HUES6 (cell line): Measurements from ENCODE around the gene RHOF.

Experiments
- H3K27ac ChIP-seq: 2 replicates; pipeline ENCODE4 v1.7.0; 2013; ENCODE audit warnings: low read depth, mild to moderate bottlenecking, low read length, inconsistent platforms
- H3K27me3 ChIP-seq: 2 replicates; pipeline ENCODE4 v1.6.1; 2013; ENCODE audit warnings: low read length; ENCODE audit not compliant: control insufficient read depth, insufficient read depth
- H3K36me3 ChIP-seq: 2 replicates; pipeline ENCODE4 v1.6.1; 2013; ENCODE audit warnings: low read length; ENCODE audit not compliant: control insufficient read depth, insufficient read depth
- H3K4me1 ChIP-seq: 2 replicates; pipeline ENCODE4 v1.6.1; 2013; ENCODE audit warnings: low read length; ENCODE audit not compliant: control insufficient read depth, insufficient read depth
- H3K4me3 ChIP-seq: 2 replicates; pipeline ENCODE4 v1.5.1; 2013; ENCODE audit warnings: low read depth, low read length
- H3K9ac ChIP-seq: one replicate; pipeline ENCODE4 v1.6.1; 2013; ENCODE audit warnings: mild to moderate bottlenecking, low read length
- H3K9me3 ChIP-seq: 2 replicates; pipeline ENCODE4 v1.6.1; 2013; ENCODE audit warnings: low read depth, low read length; ENCODE audit not compliant: control insufficient read depth, insufficient read depth

The RHOF gene

DNA sequence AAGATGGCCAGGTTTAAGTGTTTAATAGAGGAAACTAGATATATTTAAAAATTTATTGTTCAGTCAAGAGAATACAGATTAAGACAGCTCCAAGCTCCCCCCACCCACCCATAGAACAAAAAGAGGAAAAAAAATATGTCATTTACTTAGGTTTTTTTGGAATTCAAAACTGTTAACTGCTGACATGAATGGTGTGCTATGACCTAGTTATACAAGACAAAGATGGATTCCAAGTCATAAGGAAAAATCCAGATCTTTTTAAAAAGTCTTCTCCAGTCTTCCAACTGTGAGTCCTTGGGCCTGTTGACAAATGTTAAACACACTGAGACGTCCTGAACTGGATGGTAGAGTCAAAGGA, 9.0 kb upstream of the RHOF start:
- Histone ChIP-seq H3K27me3 (no peaks in the 10 kb centered on the region), H3K9ac (peak overlapping the region; percentile 100), H3K36me3 (peaks cover 28% of the 10 kb centered on the region; the same call in 1 of the 2 replicates), H3K27ac (peak overlapping the region; percentile 100), H3K4me1 (peaks cover 34% of the 10 kb centered on the region), H3K4me3 (peak overlapping the region; percentile 74), H3K9me3 (no peaks in the 10 kb centered on the region)

DNA sequence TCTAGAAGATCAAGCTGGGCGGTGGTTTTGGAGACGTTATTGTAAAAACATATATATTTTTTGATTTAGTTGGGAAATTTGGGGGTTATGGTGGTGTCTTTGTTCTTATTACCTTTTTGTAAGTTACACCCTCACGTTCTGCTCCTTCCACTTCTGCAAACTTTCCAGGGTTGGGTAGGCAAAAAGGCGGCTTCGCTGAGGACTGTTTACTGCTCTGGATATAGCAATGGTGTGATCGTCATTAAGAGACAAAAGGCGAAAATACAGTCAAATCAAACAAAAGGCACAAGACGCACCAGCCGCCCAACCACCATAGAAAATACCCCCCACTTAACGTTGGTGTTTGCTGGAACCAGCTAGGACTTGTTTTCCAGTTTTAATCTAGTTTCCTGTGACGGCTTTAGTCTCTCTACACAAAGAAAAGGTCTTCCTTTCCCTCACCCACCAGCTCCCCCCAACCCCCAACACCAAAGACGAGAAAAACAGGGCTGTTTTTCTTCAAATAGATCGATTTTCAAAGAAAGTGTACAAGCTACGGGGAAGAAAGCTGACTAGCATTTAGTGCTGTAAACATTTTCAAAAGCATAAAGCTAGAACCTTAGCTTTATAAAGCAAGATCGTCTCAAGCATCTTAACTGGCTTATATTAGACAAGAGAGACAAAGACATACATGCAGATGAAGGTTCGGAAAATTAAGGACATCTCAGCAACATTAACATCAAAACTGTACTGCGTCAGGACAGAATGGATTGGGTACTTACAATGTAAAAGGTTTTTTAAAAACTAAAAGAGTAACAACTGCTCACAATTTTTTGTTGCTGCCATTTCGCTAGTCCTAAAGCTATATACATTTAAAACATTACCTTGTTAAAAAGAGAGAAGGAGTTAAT, 8.4 kb upstream of the RHOF start:
- Histone ChIP-seq H3K36me3 (peaks cover 23% of the 10 kb centered on the region; the same call in 1 of the 2 replicates), H3K4me3 (peak overlapping the region; percentile 74), H3K27me3 (no peaks in the 10 kb centered on the region), H3K27ac (peak overlapping the region; percentile 100), H3K9ac (peak overlapping the region; percentile 100), H3K9me3 (no peaks in the 10 kb centered on the region), H3K4me1 (peaks cover 37% of the 10 kb centered on the region)

DNA sequence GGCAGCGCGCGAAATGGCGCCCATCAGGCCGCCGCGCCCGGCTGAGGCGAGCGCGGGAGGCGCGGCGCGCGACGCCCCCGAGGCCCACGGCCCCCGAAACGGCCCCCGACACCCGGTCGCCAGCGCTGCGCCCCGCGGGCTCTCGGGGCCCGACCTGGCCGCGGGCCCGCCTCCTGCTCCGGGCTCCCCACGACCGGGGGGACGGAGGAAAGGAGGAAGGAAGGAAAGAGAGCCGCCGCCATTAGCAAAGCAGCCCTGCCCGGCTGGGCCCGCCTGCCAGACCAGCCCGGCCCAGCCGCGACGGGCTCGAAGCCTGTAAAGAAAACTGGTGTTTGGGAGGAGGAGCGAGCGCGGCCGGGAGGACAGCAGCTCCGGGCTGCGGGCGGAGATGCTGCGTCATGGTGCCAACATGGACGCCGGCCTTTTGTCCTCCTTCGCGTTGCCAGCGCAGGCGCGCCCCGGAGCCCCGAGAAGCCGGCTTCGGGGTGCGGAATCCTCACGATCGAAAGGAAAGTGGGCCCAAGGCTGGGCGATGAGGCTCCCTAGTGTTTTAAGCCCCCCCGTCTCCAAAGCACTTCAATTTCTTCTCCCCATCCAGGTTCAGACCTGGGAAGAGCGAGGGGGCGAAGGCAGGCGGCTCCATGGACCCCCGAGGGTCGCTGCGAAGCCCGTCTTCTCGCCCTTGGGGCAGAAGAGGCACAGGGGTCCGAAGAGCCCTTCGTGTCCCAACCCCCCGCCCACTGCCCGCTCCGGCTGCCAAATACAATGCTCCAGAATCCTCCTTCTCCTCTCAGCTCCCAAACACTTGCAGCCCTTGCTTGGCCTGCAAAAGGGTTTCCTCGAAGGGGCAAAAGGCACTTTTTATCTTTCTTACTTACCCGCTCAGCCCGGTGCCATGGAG, 7.5 kb upstream of the RHOF start:
- H3K36me3 ChIP-seq = peaks cover 26% of the 10 kb centered on the region; the same call in 1 of the 2 replicates
- peaks cover 36% of the 10 kb centered on the region for H3K4me1 ChIP-seq
- peak overlapping the region; percentile 74 for H3K4me3 ChIP-seq
- no peaks in the 10 kb centered on the region for H3K9me3 ChIP-seq
- H3K27me3 ChIP-seq = no peaks in the 10 kb centered on the region
- peak overlapping the region; percentile 100 for H3K27ac ChIP-seq
- H3K9ac ChIP-seq = peak overlapping the region; percentile 100

DNA sequence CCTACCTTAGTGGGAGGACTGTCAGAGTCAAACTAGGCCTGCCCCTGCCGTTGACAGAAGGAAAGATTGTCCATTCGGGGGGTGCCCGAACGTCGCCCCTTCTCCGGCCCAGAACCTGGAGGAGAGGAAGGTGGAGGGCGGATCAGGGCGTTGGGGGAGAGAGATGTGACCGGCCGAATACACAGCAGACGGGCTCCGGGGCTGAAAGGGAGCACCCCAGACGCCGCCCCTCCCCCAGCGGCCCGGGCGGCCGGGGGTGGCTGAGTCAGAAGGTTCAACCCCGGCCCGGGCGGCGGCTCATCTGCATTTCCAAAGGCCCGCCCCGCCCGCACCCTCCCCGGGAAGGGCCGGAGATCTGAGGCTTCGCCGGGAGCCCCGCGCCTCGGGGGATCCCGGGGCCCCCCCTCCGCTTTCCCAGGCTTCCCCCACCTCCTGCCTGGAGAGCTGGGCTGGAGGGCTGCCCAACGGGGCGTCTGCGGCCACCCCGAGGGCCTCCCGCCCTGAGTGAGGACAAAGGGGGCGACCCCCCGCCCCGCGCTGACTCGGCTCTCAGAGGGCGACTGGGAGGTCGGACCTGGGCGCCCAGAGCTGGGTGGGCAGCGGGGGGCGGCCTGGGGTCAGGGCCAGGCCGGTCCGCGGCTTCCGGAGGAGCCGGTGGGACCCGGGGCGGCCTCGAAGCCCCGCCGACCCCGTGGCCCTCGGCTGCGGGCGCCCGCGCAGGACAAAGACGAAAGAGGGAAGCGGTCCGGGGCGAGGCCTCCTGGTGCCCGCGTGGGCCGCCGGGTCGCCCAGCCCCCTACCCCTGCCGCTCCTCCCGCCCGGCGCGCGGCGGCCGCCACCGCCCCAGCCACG, 6.6 kb upstream of the RHOF start:
- Histone ChIP-seq H3K36me3 (peaks cover 32% of the 10 kb centered on the region), H3K27ac (peak overlapping the region; percentile 99), H3K27me3 (no peaks in the 10 kb centered on the region), H3K4me3 (peak overlapping the region; percentile 74), H3K9ac (peak overlapping the region; percentile 100), H3K4me1 (peaks cover 37% of the 10 kb centered on the region), H3K9me3 (no peaks in the 10 kb centered on the region)

- H3K9ac ChIP-seq = peak overlapping the region; percentile 100
- peaks cover 44% of the 10 kb centered on the region for H3K4me1 ChIP-seq
- H3K36me3 ChIP-seq = peaks cover 34% of the 10 kb centered on the region
- H3K27ac ChIP-seq = peak overlapping the region; percentile 99; the same call in 1 of the 2 replicates
- no peaks in the 10 kb centered on the region for H3K9me3 ChIP-seq
- H3K27me3 ChIP-seq = no peaks in the 10 kb centered on the region
- H3K4me3 ChIP-seq = peak overlapping the region; percentile 74
Observed at GRCh38 chr12:121799156-121799841, 5.8 kb upstream of the RHOF start.

- Histone ChIP-seq H3K9ac (peak overlapping the region; percentile 100), H3K4me1 (peaks cover 44% of the 10 kb centered on the region), H3K27me3 (no peaks in the 10 kb centered on the region), H3K4me3 (peak overlapping the region; percentile 74), H3K9me3 (no peaks in the 10 kb centered on the region), H3K27ac (peak overlapping the region; percentile 76; the same call in 1 of the 2 replicates), H3K36me3 (peaks cover 34% of the 10 kb centered on the region)
Observed at GRCh38 chr12:121798787-121799155, 5.3 kb upstream of the RHOF start.

- Histone ChIP-seq H3K4me3 (peak overlapping the region; percentile 74), H3K9me3 (no peaks in the 10 kb centered on the region), H3K4me1 (peaks cover 44% of the 10 kb centered on the region), H3K27ac (peak overlapping the region; percentile 76; the same call in 1 of the 2 replicates), H3K27me3 (no peaks in the 10 kb centered on the region), H3K36me3 (peaks cover 34% of the 10 kb centered on the region), H3K9ac (peak overlapping the region; percentile 100)
Observed at GRCh38 chr12:121797937-121798786, 4.7 kb upstream of the RHOF start.

- Histone ChIP-seq H3K9me3 (no peaks in the 10 kb centered on the region), H3K27ac (peak overlapping the region; percentile 28; the same call in 1 of the 2 replicates), H3K36me3 (peaks cover 34% of the 10 kb centered on the region), H3K4me1 (peaks cover 51% of the 10 kb centered on the region), H3K9ac (peak overlapping the region; percentile 100), H3K27me3 (no peaks in the 10 kb centered on the region), H3K4me3 (peak overlapping the region; percentile 74)
Observed at GRCh38 chr12:121796855-121797751, 3.6 kb upstream of the RHOF start.
